ENCODE results near the gene CNTN6.

DNA sequence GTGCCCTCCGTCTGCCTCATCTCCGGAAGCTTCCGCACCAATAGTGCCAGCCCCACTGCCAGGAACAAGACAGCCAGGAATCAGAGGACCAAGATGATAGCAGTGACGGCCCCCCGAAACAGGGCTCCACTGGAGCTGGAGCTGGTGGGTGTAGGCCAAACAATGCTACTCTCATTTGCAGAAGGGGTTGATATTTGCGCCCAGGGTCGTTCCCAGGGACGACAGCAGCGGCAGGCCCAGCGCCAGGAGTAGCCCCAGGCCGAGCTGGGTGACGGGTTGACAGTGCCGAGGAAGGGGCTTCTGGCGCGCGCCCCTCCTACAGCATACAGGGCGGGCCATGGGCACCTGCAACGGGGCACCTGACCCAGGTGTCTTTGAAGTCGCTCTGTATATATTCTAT, 301.4 kb downstream of the CNTN6 start:
- TF ChIP-seq, protein P1, sequence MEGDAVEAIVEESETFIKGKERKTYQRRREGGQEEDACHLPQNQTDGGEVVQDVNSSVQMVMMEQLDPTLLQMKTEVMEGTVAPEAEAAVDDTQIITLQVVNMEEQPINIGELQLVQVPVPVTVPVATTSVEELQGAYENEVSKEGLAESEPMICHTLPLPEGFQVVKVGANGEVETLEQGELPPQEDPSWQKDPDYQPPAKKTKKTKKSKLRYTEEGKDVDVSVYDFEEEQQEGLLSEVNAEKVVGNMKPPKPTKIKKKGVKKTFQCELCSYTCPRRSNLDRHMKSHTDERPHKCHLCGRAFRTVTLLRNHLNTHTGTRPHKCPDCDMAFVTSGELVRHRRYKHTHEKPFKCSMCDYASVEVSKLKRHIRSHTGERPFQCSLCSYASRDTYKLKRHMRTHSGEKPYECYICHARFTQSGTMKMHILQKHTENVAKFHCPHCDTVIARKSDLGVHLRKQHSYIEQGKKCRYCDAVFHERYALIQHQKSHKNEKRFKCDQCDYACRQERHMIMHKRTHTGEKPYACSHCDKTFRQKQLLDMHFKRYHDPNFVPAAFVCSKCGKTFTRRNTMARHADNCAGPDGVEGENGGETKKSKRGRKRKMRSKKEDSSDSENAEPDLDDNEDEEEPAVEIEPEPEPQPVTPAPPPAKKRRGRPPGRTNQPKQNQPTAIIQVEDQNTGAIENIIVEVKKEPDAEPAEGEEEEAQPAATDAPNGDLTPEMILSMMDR (IDR thresholded peaks at IDR 0.05), result no peak
- no peak for TF ChIP-seq GABPA (IDR thresholded peaks at IDR 0.05; ENCODE audit: low read depth)
